HG02571 (cell line): ENCODE results near the gene KCNK6.

Experiments used
- ATAC-seq: cut with Tn5 transposase; IDR thresholded peaks from one replicate; pipeline ENCODE4 v1.9.1; 2021; ENCODE audit warnings: mild to moderate bottlenecking, moderate library complexity; ENCODE audit not compliant: unreplicated experiment

Gene KCNK6

DNA sequence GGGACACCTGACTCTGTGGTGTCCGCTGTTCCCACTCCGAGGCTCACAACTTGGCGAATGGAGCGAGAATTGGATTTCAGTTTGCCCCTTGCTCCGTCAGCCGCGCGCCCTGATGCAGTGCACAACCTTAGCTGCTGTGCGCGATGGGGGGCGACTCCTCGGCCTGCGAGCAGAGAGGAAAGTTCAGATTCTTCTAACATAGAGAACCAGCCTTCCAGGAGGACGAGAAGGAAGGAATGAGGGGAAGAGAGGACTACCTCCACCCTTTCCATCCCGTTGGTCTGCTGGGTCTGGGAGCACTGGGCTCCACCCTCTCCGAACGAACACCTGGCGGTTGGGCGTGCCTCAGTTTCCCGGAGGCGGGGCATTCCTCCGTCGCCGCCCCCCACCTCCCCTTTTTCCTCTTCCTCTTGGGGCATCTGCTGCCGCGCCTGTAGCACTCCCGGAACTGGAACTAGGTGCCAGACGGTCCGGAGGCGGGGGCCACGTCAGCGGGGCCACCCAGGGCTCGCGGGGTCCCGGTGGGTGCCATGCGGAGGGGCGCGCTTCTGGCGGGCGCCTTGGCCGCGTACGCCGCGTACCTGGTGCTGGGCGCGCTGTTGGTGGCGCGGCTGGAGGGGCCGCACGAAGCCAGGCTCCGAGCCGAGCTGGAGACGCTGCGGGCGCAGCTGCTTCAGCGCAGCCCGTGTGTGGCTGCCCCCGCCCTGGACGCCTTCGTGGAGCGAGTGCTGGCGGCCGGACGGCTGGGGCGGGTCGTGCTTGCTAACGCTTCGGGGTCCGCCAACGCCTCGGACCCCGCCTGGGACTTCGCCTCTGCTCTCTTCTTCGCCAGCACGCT, at the start of gene KCNK6:
Gene KCNK6, plus strand, starts transcription at position 425 of the 838 bp plus-strand sequence. Its CDS starts 106 bp downstream, at position 531.
- no peak for ATAC-seq

DNA sequence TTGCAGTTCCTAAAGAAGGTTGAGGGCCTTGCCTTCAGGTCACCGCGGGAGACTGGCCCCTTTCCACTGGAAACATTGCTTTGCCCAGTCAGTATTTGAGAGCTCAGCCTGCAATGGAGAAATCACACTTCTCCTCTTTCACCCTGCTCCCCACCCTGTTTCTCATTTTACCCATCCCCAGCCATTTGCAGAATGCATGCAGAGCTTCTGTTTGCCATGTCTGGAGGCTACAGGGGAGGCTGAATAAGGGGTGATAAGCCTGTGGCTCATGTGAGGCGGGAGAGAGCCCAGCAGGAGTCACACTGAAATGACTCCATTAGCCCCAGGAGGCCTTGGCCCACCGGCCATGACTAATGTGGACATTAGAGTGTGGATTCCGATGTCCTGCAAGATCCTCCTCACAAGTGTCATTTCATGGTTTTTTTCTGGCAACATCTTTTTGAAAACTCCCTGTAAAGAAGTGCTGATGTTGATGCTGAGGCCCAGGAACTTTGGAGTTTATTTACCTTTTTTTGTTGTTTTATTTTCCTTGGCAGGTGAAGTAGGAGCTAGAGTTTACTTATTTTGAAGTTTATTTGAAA, 49.0 kb upstream of the KCNK6 start:
- ATAC-seq, result no peak

DNA sequence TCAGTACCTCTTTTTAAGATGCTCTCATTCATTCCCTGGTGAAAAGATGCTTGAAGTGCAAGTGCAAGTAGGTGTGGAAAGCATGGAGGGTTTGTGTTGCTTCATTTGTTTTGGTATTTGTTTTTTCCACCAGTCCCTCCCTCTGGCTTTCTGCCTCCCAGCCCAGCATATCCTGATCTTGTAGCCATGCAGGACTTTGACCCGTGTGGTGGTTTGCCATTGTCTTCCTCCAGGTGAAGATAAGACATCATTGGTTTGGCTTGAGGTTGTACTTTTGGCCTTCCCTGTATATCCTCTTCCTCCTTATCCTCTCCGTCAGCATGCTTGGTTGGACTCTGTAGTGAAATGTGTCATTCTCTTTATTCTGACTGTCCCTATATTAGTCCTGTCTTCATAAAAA, 46.1 kb upstream of the KCNK6 start:
- no peak for ATAC-seq

DNA sequence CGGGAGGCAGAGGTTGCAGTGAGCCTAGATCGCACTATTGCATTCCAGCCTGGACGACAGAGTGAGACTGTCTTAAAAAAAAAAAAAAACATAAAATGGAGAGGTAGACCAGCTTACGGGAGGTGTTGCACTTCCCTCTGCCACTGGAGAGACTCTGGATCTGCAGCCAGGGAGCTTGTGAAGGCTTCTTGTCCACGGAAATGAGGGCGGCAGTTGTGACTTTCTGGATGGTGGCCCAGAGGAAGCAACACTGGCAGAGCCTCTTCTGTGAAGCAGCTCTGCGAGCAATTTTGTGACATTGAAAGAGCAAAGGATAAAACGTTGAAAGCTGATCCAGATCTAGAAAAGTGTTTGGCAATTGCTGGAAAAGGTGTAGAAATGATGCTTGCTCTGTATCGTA, 44.9 kb upstream of the KCNK6 start:
- ATAC-seq, result no peak

DNA sequence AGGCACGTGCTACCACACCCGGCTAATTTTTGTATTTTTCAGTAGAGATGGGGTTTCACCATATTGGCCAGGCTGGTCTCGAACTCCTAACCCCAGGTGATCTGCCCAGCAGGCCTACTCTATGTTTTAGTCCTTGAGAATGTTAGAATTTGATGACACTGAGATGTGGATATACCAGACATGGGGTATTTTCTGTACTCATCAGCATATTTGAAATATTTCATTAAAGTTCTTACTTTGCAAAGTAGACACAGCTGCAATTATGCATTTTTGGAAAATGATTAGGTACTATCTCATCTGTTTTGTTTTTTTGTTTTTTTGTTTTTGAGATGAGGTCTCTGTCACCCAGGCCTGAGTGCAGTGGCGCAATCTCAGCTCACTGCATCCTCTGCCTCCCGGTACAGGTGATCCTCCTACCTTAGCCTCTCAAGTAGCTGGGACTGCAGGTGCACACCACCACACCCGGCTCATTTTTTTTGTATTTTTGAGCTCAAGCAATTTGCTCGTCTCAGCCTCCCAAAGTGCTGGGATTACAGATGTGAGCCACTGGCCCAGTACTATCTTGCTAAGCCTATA, 42.6 kb upstream of the KCNK6 start:
- ATAC-seq, result no peak

DNA sequence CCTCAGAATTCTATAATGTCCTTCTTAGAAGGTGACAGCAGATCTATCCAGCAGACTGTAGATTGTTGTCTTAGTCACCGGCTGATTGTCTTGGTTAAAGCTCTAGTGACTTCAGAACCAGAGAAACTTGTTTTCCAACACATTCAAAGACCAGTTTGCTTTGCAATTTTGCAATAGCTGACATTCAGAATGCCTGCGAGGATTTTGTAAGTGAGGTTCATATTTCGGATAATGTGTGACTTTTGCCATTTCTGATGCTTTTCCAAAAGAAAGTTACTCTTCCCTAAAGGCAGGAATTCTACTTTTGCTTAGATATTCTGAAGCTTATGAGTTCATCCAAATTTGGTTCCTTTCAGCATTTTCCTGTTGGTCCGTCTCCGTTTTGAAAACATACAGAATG, 42.1 kb upstream of the KCNK6 start:
- no peak for ATAC-seq

DNA sequence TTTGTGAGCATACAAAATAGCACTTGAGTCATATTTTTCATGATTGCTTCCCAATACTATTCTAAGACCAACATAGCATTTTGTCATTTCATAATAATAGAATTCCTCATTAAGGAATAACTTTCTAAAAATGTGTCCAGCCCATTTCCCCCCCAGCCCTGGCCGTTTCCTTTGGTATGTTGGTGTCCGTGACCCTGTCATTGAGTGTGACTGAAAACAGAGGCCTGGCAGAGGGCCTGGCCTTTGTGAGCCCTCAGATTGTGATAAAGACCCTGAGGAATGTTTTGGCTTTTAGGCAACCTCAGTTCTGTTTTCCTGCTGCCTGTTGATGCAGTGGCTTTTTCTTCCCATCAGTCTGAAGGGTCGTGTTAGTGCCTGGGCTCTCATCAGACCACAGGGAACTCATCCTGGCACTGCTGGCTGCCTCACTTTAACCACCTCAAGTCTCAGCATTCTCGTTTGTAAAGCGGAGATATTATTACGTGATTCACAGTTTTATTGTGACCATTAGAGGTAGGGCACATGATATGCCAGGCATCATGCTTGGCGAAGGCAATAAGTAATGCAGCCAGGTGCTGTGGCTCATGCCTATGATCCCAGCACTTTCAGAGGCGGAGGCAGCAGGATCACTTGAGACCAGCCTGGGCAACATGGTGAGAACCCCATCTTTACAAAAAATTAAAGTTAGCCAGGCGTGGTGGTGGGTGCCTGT, 41.5 kb upstream of the KCNK6 start:
- ATAC-seq, result no peak

DNA sequence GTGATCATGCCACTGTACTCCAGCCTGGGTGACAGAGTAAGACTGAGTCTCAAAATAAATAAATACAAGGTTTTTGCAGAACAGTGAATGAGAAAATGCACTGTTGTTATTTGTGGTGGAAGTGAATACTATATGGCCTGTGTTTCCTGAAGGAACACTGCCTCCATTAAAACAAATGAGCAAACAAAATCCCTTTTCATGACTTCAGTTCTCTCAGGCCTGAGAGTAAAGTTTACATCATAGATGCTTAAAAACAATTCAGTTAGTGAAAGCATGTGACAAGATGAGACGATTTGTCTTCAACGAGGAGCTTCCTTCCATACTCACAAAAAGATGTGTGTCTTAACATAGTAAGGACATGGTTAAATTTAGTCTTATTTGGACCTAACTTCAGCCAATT, 40.9 kb upstream of the KCNK6 start:
- ATAC-seq, result no peak

DNA sequence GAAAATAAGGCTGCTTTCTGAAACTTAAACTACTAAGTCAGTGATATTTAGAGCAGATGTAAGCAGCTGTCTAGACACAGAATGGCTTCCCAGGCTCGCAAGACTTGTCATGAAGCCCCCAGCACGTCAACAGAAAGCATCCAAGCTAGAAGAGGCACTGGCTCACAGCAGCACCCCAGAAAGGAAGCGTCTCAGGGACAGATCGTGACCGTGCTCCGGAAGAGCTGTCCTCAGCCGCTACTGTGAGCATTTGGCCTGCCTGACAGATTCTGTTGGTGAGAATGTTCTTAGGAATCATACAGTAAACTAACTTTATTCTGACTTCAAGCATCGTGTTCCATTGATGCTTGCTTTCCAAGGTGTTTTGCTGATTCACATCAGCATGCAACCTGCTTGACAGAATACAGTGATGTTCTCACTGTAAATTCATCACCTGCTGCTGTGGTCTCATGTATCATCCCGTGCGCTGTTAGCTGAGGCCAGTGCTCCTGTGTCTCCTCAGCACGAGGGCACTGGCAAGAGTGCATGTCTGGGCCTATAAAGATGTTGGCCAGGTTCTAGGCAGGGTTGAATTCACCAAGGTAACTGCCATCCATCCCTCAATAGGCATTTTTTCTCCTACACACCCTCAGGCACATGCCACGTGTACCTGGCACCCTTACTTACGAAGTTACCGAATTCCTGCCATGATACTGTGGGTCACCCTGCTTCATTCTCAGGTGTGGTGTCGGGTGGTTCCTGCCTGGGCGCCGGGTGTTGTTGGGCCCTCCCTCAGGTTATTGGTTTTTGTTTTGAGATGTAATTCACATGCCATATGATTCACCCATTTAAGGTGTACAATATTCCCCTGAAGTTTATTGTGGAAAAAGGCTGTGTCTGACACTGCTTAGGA, 39.4 kb upstream of the KCNK6 start:
- ATAC-seq, result no peak

DNA sequence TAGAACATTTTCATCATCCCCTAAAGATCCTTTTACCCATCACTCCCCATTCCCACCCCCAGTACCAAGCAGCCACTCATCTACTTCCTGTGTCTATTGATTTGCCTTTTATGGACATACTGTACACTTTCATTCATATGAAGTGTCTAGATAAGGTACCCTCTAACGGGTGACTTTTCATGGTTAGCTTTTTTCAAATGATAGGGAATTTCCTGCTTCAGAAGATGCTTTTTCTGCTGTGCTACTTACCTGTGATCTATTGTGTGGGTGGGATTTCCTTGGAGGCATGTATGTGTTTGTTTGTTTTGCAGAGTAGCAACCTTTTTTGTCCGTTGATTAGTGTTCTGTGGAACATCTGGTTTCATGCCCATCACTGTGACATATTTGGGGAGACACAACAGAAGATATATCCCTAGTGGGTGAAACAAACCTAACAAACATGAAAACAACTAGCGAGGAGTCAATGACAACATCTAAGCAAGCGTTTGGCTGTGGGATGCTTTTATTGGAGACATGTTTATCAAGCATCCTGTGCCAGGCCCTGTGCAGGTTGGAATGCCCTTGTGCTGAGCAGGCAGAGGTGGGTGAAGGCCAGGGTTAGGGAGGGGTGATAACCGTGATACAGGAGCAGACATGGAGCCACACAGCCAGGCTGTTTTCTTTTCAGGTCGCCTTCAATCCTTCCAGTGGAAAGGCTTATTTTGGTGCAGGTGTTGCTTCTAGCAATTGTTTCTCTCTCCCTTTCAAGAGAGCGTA, 37.7 kb upstream of the KCNK6 start:
- ATAC-seq, result no peak

DNA sequence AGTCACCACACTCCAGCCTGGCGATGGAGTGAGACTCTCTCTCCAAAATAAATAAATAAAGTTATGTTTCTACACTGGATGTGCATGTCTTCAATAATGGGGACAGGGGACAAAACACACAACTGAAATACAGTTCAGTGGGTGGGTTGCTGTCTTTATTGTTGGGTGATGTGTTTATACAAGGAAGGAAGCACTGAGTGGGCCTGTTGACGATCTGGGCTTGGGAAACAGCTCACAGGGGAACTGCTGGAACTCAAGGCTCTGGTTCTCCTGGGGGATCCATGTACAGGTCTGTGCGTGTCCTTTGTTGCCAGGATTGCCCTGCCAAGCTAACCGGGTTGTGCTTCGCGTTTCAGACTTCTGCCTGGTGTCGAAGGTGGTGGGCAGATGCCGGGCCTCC, 36.4 kb upstream of the KCNK6 start:
- no peak for ATAC-seq

DNA sequence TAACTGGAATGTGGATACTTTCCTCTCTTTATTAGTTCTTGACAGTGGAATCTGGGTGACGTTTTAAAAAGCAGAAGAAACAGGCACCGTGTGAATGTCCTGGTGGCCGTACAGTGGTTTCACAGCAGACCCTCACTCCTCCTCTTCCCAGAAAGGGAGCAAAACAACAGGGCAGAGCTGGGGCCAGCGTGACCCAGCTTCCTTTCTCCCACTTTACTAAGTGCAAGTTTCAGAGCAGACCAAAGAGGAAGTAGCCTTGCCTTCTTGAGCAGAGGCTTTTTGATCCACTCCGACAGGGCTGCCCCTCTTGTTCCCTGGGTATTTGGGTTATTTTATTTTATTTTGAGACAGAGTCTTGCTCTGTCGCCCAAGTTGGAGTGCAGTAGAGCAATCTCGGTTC, 35.2 kb upstream of the KCNK6 start:
- no peak for ATAC-seq

DNA sequence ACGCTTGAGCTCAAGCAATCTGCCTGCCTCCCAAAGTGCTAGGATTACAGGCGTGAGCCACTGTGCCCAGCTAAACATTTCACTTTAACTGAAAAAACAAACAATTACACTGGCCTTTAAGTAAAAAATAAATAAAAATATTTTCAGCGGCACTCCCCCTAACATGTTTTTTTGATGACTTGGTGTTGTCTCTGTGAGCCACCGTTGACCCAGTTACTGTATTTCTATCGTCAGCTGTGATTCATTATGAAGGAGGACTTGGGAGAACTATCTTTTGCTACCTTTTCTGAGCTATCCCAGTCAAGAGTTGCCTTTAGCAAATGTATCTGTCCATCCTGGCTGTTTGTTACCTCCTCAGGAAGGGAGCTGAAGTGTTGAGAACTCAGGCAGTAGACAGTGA, 34.1 kb upstream of the KCNK6 start:
- no peak for ATAC-seq

DNA sequence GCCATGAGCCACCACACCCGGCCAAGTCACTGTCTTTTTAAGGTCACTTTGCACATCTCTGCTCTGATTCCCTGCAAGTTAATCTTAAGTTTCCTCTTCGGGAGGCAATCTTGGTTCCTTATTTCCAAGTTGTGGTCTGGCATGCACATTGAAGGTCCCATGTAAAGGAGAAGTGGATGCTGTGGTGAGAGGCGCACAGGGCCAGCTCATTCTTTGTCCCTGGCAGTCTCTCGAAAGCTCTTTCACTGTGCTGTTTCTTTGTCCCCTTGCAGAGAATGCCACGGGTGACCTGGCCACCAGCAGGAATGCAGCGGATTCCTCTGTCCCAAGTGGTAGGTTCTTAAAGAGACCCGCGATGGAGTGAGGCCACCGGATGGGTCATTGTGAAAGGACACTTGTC, 32.0 kb upstream of the KCNK6 start:
- ATAC-seq, result no peak

DNA sequence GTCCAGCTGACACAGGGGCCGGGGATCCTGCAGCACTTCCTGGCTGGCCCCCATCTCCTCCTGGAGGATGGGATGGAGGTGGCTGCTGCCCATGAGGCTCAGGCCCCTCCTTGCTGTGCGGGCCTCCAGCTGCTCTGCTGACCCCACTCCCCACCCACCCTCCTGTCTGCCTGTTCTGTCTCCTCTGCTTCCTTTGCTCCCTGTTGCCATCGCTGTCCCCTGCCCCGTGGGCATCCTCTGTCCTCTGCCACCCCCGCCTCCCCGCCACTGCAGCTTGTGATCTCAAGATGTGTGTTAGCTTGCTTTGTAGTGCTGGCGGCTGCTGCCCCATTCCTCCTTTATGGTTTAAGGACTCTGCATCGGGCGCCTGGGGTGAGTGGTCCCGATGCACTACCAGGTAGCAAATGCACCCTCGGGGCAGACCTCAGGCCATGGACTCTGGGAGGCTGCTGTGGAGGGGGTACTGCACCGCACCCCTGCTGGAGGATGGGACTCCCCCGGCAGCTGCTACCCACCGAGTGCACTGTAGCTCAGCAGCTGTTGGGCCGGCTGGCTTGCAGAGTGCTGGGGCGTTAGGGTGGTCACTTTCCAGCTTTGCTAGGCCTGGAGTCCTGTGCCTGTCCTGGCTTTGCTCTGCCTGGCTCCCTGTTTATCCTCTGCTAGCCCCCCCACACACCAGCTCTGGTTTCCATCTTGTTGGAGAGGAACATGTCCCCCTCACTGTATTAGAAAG, 31.4 kb upstream of the KCNK6 start:
- no peak for ATAC-seq

DNA sequence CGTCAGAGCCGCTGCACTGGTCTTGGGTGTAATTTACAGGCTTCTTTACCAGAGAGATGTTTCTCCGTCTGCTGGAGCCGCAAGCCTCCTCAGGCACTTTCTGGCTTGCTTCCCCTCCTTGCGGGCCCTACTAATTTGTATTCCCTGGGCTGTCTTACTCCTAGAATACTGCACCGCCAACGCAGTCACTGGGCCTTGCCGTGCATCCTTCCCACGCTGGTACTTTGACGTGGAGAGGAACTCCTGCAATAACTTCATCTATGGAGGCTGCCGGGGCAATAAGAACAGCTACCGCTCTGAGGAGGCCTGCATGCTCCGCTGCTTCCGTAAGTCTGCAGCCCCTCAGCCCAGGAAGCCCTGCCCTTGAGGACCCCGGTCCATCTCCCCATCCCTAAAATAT, 29.7 kb upstream of the KCNK6 start:
- no peak for ATAC-seq

DNA sequence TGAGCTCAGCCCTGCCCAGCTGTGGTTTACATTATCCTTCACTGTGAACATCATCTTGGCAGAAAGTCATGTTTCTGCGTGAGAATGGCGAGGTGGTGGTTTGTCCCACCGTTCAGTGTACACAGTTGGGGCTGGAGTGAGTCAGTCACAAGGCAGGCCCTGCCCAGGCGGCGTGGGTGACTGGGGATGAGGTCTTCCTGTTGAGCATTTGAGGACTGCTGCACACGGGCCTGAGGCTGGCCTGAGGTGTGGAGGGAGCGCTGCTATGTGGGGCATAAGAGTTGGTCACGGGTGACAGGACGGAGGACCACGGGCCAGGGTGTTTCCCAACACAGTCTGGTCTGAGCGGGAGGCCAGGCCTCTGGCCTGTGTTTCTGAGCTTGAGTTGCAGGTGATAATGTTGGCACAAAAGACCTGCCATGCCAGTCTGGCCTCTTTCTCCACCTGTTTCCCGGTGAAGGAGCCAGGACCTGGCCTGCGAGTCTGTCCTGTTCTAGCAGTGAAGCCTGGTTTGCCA, 29.0 kb upstream of the KCNK6 start:
- no peak for ATAC-seq

DNA sequence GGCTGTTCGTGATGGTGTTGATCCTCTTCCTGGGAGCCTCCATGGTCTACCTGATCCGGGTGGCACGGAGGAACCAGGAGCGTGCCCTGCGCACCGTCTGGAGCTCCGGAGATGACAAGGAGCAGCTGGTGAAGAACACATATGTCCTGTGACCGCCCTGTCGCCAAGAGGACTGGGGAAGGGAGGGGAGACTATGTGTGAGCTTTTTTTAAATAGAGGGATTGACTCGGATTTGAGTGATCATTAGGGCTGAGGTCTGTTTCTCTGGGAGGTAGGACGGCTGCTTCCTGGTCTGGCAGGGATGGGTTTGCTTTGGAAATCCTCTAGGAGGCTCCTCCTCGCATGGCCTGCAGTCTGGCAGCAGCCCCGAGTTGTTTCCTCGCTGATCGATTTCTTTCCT, 27.8 kb upstream of the KCNK6 start:
- no peak for ATAC-seq

DNA sequence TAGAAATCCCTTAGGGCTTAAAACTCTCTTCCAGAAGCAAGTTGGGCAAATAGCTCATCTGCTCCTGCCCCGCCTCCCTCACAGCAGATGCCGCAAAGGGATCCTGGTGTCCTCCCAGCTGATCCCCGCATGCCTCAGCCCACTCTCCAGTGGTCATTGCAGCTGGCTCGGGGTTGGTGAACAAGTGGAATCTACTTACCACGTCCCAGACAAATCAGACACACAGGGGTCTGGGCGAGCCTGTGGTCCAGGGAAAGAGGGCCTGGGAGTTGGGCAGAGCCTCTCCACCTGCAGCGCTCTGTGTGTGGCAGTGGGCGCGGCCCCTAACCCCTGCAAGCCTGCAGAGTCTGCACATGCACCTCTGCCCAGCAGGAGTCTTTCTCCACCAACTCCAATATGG, 26.4 kb upstream of the KCNK6 start:
- ATAC-seq, result no peak
